Neuronal stem cell (in vitro differentiated cells): ENCODE results near the gene CFD.
A peak's percentile ranks its signal among the peaks of the same experiment; 100 is the strongest.

Experiments
- DNase-seq: peaks from one replicate; pipeline ENCODE4 v3.0.0-alpha.2; 2013; ENCODE audit warnings: low spot score
- H2AFZ ChIP-seq: one replicate; pipeline ENCODE4 v1.6.1; 2013; ENCODE audit warnings: mild to moderate bottlenecking, low read length, inconsistent platforms
- H2AK5ac ChIP-seq: 2 replicates; pipeline ENCODE4 v1.6.1; 2013; ENCODE audit warnings: low read depth, mild to moderate bottlenecking, inconsistent platforms, low read length, moderate library complexity, mixed read lengths
- H2BK120ac ChIP-seq: 2 replicates; pipeline ENCODE4 v1.6.1; 2013; ENCODE audit warnings: low read depth, mild to moderate bottlenecking, inconsistent platforms, low read length, moderate library complexity, mixed read lengths
- H2BK12ac ChIP-seq: one replicate; pipeline ENCODE4 v1.6.1; 2013; ENCODE audit warnings: low read length, inconsistent platforms
- H2BK15ac ChIP-seq: 2 replicates; pipeline ENCODE4 v1.6.1; 2013; ENCODE audit warnings: mild to moderate bottlenecking, low read length, inconsistent platforms, mixed read lengths
- H2BK5ac ChIP-seq: one replicate; pipeline ENCODE4 v1.6.1; 2013; ENCODE audit warnings: inconsistent platforms, mild to moderate bottlenecking, low read length, moderate library complexity
- H3K14ac ChIP-seq: one replicate; pipeline ENCODE4 v1.6.1; 2013; ENCODE audit warnings: low read length, inconsistent platforms
- H3K18ac ChIP-seq: 2 replicates; pipeline ENCODE4 v1.6.1; 2013; ENCODE audit warnings: low read length, inconsistent platforms
- H3K23ac ChIP-seq: 2 replicates; pipeline ENCODE4 v1.6.1; 2013; ENCODE audit warnings: low read depth, mild to moderate bottlenecking, mixed read lengths, low read length, inconsistent platforms; ENCODE audit not compliant: poor library complexity
- H3K27ac ChIP-seq: replicated peaks from 3 replicates; pipeline ENCODE4 v1.5.1; 2013; ENCODE audit warnings: low read length, inconsistent platforms
- H3K27me3 ChIP-seq, 3 experiments: 2 replicates each; pipeline ENCODE4 v1.6.1; 2013; ENCODE audit warnings: low read length in 3 of 3, mild to moderate bottlenecking in 2 of 3, inconsistent platforms in 1 of 3, low read depth in 1 of 3, mixed read lengths in 1 of 3, moderate library complexity in 1 of 3; ENCODE audit not compliant: control insufficient read depth in 3 of 3, insufficient read depth in 3 of 3
- H3K36me3 ChIP-seq, 2 donors: replicated peaks in 1 of 2; 2 replicates each; pipeline ENCODE4 v1.6.1; 2013; ENCODE audit warnings: low read length in 2 of 2; ENCODE audit not compliant: control insufficient read depth in 2 of 2, insufficient read depth in 2 of 2
- H3K4ac ChIP-seq: 2 replicates; pipeline ENCODE4 v1.6.1; 2013; ENCODE audit warnings: inconsistent platforms, mild to moderate bottlenecking, low read length, moderate library complexity
- H3K4me1 ChIP-seq, 2 donors: 1 replicate in 1 of 2; 2 replicates in 1 of 2; pipeline ENCODE4 v1.6.1; 2013; ENCODE audit warnings: low read length in 2 of 2, low read depth in 1 of 2; ENCODE audit not compliant: control insufficient read depth in 2 of 2, insufficient read depth in 1 of 2
- H3K4me2 ChIP-seq: one replicate; pipeline ENCODE4 v1.6.1; 2013; ENCODE audit warnings: mild to moderate bottlenecking, low read length, inconsistent platforms; ENCODE audit not compliant: insufficient read depth, poor library complexity, severe bottlenecking
- H3K4me3 ChIP-seq, 2 donors: 2 replicates each; pipeline ENCODE4 v1.5.1; 2013; ENCODE audit warnings: low read length in 2 of 2, mild to moderate bottlenecking in 2 of 2, inconsistent platforms in 1 of 2, moderate library complexity in 1 of 2
- H3K79me1 ChIP-seq: one replicate; pipeline ENCODE4 v1.6.1; 2013; ENCODE audit warnings: low read depth, mild to moderate bottlenecking, inconsistent platforms, low read length, moderate library complexity
- H3K9ac ChIP-seq: one replicate; pipeline ENCODE4 v1.6.1; 2013; ENCODE audit warnings: mild to moderate bottlenecking, low read depth, low read length, inconsistent platforms; ENCODE audit not compliant: poor library complexity
- H3K9me3 ChIP-seq, 2 donors: replicated peaks in 1 of 2; 2 replicates each; pipeline versions ENCODE3 to v1.6.1; 2013; ENCODE audit warnings: low read length in 2 of 2, mild to moderate bottlenecking in 2 of 2, inconsistent platforms in 1 of 2, low read depth in 1 of 2, mixed read lengths in 1 of 2, moderate library complexity in 1 of 2; ENCODE audit not compliant: control insufficient read depth in 2 of 2, insufficient read depth in 1 of 2
- H4K8ac ChIP-seq: one replicate; pipeline ENCODE4 v1.6.1; 2013; ENCODE audit warnings: low read depth, mild to moderate bottlenecking, inconsistent platforms, low read length, moderate library complexity
- H4K91ac ChIP-seq: one replicate; pipeline ENCODE4 v1.6.1; 2013; ENCODE audit warnings: low read length, low read depth, mild to moderate bottlenecking, inconsistent platforms; ENCODE audit not compliant: poor library complexity
- WGBS, 2 donors: extraction: QIAGEN DNeasy Blood & Tissue Kit; methylation state at CpG; one replicate each; pipeline ENCODE4 v1.1.7; 2013; ENCODE audit warnings: missing lambda C conversion rate in 2 of 2, mixed read lengths in 1 of 2; ENCODE audit not compliant: insufficient read length in 2 of 2, insufficient replicate concordance in 1 of 2; ENCODE audit errors: extremely low coverage in 2 of 2; 5-methylcytosine and 5-hydroxymethylcytosine counted together

Gene CFD

GRCh38 chr19:888581-889385 is 29.3 kb downstream of the CFD start:
- peaks cover 0 to 2% of the 10 kb centered on the region in 2 donors for H3K9me3 ChIP-seq
- H2AK5ac ChIP-seq = no peak overlapping the region
- no peak overlapping the region for H3K4me2 ChIP-seq
- peak overlapping the region; percentile 21 for H3K9ac ChIP-seq
- H3K14ac ChIP-seq = no peak overlapping the region
- no peak overlapping the region for H3K18ac ChIP-seq
- peak overlapping the region; percentile 53 for H2BK5ac ChIP-seq
- no peak overlapping the region for H3K23ac ChIP-seq
- no peak overlapping the region for H4K91ac ChIP-seq
- no peak overlapping the region for H4K8ac ChIP-seq
- H2BK12ac ChIP-seq = no peak overlapping the region
- no peak overlapping the region for H2BK15ac ChIP-seq
- H3K36me3 ChIP-seq = peaks cover 33 to 70% of the 10 kb centered on the region in 2 donors
- H3K79me1 ChIP-seq = peaks cover 16% of the 10 kb centered on the region
- no peak overlapping the region for H3K4ac ChIP-seq
- H3K4me3 ChIP-seq = no peak overlapping the region
- no peak overlapping the region for H2AFZ ChIP-seq
- no CpG with 5 or more reads among the region's 30 CpGs for WGBS, 2 donors
- no peak overlapping the region for H2BK120ac ChIP-seq
- no peak for DNase-seq
- H3K4me1 ChIP-seq = no peaks in the 10 kb centered on the region
- H3K27me3 ChIP-seq = no peaks in the 10 kb centered on the region
- no peak overlapping the region for H3K27ac ChIP-seq

- no peak overlapping the region for H3K23ac ChIP-seq
- peak overlapping the region; percentile 53 for H2BK5ac ChIP-seq
- no peak overlapping the region for H3K4me3 ChIP-seq
- H2BK120ac ChIP-seq = no peak overlapping the region
- H2BK15ac ChIP-seq = no peak overlapping the region
- peak overlapping the region; percentile 74 for H2AK5ac ChIP-seq
- H3K36me3 ChIP-seq = peaks cover 31 to 60% of the 10 kb centered on the region in 2 donors
- WGBS, 2 donors = no CpG with 5 or more reads among the region's 26 CpGs
- H2AFZ ChIP-seq = no peak overlapping the region
- no peak overlapping the region for H2BK12ac ChIP-seq
- no peak overlapping the region for H4K91ac ChIP-seq
- H3K9ac ChIP-seq = no peak overlapping the region
- H3K79me1 ChIP-seq = peaks cover 16% of the 10 kb centered on the region
- H3K4me2 ChIP-seq = no peak overlapping the region
- no peaks in the 10 kb centered on the region for H3K4me1 ChIP-seq
- H3K4ac ChIP-seq = no peak overlapping the region
- no peak overlapping the region for H3K27ac ChIP-seq
- H3K9me3 ChIP-seq = peaks cover 0 to 2% of the 10 kb centered on the region in 2 donors
- no peaks in the 10 kb centered on the region for H3K27me3 ChIP-seq
- H3K18ac ChIP-seq = no peak overlapping the region
- no peak for DNase-seq
- no peak overlapping the region for H4K8ac ChIP-seq
- no peak overlapping the region for H3K14ac ChIP-seq
These were observed 30.3 kb downstream of the CFD start for GRCh38 chr19:889662-890295.

GRCh38 chr19:890831-891230 is 31.4 kb downstream of the CFD start:
- Histone ChIP-seq H2AK5ac (no peak overlapping the region), H3K9ac (peak overlapping the region; percentile 4), H3K27ac (no peak overlapping the region), H3K27me3 (no peaks in the 10 kb centered on the region), H2BK120ac (no peak overlapping the region), H3K4ac (no peak overlapping the region), H4K91ac (no peak overlapping the region), H3K18ac (no peak overlapping the region), H3K4me3 (peak overlapping the region in 1 of 2 donors; percentile 29), H3K4me1 (no peaks in the 10 kb centered on the region), H3K36me3 (peaks cover 26 to 50% of the 10 kb centered on the region in 2 donors), H2BK5ac (no peak overlapping the region), H2BK15ac (no peak overlapping the region), H2AFZ (no peak overlapping the region), H3K4me2 (no peak overlapping the region), H3K79me1 (peaks cover 13% of the 10 kb centered on the region), H4K8ac (no peak overlapping the region), H3K9me3 (peaks cover 0 to 2% of the 10 kb centered on the region in 2 donors), H2BK12ac (no peak overlapping the region), H3K23ac (no peak overlapping the region), H3K14ac (no peak overlapping the region)
- no peak for DNase-seq
- no CpG with 5 or more reads among the region's 18 CpGs for WGBS, 2 donors
